SW480 (cell line): ENCODE measurements around the gene WDFY3.
A peak's percentile ranks its signal among the peaks of the same experiment; 100 is the strongest.
"Not testable (repeated sequence)": the region's sequence is repeated elsewhere in the genome, so short reads cannot be mapped to it uniquely, and the experiment has no call there.

Experiments used
- DNase-seq: peaks from one replicate; pipeline ENCODE4 v3.0.0-alpha.2; 2016; ENCODE audit warnings: low spot score

Gene WDFY3

DNA sequence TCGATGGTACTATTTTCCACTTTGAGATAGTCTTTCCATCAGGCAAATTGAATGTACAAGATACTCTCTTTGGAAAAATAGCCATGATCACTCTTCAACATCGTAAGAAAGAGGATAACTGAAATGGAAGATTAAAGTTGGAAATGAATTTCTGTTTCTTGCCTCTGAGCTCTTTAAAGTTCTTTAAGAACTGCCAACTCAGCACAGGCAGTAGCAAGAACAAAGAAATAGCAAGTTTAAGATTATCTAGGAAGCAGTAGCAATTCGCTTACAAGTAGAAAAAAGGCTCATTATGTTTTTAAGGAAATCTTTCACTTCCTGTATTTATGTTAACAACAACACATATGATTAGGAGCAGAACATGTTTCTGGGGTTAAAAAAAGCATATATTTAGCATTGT is 255.9 kb downstream of the WDFY3 start:
- DNase-seq: no peak

DNA sequence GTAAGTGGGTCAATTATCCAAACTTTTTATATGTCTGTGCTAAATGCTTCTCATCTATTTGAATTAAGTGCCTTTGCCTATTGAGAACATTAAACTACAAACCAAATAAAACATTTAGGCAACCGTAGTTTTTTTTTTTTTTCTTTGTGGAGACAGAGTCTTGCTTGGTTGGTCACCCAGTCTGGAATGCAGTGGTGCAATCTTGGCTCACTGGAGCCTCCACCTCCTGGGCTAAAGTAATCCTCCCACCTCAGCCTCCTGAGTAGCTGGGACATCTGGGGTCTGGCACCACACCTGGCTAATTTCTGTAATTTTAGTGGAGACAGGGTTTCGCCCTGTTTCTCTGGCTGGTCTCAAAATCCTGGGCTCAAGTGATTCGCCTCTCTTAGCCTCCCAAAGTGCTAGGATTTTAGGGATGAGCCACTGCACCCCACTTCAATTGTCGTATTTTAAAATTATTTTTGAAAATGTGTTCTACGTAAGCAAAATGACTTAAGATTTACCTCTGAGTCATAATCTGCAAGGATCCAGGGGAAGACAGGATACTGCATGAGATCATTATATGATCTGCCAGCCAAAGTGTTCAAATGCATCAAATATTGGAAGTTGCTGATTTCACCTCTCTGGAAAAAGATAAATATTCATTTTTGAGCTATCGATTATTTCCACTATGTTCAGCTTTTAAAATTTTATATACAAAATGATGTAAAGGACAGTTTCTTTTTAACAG is 257.9 kb downstream of the WDFY3 start:
- DNase-seq: no peak

DNA sequence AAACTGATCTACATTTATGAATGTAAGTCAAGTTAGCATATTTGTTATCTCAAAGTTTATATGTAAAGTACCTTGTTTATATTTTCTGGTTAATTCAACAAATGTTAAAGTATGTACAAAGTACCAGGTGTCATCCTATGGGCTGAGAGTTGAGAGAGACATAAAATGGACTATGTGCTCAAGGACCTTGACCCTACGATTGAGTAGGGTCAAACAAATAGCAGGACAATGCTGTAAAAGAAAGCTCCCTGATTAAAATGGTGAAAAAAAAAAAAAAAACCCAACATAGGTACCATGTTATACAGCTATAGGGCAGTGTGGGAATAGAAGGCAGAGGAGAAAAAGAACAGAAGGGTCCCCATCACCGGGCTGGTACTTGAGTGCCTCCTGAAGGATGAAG is 260.2 kb downstream of the WDFY3 start:
- no peak for DNase-seq

- no peak for DNase-seq
Observed at GRCh38 chr4:84699001-84699671, 267.4 kb downstream of the WDFY3 start.

DNA sequence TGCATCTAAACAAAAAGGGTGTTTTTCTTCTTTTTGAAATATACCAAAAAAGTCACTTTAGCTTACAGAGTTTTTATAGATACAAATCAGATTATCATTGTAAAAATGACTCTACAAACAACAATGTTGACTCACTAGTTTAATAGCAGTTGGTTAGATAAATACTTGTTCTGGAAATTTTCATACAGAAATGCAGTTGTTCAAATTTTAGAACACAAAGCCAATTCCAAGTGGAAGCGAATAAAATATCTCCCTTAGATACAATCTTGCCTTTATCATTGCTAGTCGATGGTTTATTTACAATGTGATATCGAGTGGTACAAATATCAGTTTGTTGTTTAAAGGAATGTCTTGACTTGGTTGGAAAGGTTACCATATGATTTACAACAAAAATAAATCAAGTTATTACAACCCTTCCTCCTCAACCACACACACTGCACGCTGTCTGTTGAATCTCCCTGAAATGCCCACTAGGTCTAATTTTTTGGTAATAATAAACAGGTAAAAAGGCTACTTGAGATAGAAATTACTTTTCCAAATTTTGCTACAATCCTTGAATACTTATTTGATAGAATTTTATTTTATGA is 268.8 kb downstream of the WDFY3 start:
- no peak for DNase-seq

DNA sequence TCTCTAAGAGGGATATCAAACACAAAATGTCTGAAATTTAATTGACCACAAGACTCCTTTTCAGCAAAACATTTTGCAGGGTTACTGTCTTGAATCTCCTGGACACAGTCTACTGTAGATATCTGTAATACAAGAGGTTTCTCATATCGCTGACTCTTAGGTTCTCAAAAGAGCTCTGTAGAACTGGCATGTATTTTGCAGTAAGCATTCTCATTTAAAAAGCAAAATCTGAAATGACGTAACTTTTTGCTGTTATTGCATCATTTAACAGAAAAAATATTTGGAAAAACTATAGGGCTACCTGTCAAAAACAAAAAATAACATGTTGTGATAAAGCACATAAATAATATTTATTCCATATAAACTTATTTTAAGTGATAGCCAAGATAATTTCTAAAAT is 269.3 kb downstream of the WDFY3 start:
- no peak for DNase-seq

DNA sequence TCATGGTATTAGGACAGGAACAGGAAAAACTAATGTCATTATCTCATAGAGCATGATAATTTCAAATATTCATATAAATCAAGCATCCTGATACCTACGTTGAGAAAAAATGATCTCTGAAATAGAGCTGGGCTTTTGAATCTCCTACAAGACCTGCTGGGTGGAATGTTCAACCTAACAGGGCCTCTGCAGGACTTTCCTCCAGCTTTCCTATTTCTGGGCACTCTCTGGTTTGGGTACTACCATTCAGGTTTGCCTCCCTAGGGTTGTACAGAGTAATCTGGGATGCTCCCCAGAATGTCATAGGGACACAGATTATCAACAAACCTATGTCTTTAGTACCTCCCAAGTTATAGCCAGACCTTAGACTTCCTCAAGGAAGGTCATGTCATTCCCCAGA is 274.7 kb downstream of the WDFY3 start:
- DNase-seq: no peak

GRCh38 chr4:84691170-84691691 is 275.3 kb downstream of the WDFY3 start:
- peak; percentile 76 for DNase-seq

GRCh38 chr4:84690481-84690880 is 276.0 kb downstream of the WDFY3 start:
- no peak for DNase-seq

DNA sequence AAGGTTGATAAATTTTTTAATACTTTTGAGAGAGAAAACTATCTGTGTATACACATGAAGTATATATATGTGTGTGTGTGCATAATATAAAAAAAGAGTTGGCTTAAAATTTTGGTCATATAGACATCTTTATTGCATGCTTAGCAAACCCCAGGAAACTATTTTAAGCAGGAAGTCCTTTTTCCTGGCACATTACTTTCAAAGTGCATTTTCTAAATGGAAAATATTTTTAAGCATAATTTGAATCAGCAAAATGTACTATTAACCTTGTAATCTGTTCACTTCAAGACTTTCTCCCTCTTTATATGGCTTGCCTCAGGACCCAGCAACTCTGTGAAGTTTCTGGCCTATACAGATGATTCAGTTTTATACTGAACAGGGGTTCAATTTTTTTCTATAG is 277.3 kb downstream of the WDFY3 start:
- DNase-seq: no peak

DNA sequence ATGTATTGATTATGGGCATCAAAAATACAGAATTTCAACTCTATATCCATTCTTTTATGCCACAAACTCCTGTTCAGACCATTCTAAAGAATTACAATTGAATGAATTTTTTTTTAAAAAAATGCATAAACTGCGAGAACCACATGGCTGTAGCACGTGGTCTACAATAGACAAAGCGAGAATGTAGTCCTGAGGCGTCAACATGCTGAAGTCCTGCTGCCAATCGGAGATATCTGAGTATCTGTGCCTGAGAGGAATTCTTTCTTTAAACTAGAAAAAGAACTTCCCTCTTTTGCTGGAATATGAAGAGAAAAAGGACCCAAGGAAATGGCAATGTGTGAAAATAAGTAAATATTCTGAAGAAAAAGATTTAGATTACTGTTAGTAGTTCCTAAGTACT is 277.9 kb downstream of the WDFY3 start:
- DNase-seq: no peak

DNA sequence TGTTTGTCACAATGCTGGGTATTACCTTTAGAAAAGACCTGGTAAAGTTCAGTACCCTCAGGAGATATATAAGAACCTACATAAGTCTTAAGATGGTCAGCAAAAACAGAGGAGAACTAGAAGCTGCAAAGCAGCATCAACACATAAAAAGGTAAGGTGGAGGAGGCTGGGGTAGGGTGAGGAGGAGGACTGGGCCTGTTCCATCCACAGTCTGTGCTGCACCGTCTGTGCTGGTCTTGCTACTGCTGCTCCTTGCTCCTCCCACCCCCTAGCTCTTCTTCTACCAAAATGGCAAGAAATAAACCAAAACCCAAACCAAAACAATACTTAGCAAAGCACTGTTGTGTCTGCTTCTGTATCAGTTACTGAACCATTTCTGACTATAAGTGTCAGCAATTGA is 281.4 kb downstream of the WDFY3 start:
- no peak for DNase-seq

DNA sequence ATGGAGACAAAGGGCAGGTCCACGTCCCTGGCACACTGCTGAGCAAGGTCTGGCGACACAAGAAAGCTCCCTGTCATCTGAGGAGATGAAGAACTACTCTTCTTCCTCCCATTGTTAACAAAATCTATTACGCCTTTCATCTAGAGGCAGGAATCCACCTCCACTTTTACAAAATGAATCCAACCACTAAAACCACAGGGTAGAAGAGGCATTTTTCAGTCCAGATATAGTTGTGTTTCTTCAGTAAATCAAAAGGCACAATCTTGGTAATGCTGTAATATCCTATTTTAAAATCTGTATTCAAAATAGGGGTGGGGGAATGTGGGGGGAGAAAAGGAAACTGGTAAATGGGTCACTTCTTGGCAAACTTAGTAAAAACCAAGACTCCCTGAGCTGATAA is 282.1 kb downstream of the WDFY3 start:
- no peak for DNase-seq

DNA sequence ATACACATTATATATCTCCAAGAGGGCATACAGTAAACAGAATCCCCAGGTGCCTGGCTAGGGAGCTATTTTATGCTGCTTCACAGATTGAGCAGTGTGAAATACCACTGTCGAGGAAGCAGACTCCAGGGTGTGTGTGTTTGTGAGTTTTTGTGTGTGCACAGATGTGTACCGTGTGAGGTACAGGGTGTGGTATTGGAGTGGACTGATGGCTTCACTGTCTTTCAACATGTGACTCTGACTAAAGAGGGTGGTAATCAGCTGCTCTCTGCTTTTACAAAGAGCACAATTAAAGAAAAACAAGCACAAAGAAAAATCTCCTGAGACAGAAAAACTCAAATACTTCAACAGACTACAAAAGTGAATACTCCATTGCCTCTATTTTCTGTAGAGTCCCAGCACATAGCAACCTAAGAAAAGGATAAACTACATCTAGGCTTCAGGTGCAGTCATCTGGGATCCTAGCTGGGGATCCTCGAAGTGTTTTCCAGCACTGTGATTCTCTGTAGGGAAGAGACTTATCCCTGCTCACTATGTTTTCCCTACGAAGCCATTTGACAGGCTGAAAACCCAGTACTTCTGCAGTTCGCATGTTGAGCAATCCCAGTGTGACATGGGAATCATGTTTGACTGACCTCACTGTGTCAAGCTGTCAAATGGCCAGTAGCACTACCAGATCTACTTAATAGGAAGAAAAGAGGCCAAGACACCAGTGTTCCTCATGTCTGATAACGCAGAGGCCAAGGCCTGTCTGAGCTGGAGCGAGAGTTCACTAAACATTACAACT is 283.2 kb downstream of the WDFY3 start:
- no peak for DNase-seq

GRCh38 chr4:84682661-84683060 is 283.8 kb downstream of the WDFY3 start:
- DNase-seq: not testable (repeated sequence)

GRCh38 chr4:84681486-84682274 is 284.8 kb downstream of the WDFY3 start:
- peak; percentile 28 for DNase-seq

GRCh38 chr4:84680956-84681355 is 285.5 kb downstream of the WDFY3 start:
- peak; percentile 85 for DNase-seq

DNA sequence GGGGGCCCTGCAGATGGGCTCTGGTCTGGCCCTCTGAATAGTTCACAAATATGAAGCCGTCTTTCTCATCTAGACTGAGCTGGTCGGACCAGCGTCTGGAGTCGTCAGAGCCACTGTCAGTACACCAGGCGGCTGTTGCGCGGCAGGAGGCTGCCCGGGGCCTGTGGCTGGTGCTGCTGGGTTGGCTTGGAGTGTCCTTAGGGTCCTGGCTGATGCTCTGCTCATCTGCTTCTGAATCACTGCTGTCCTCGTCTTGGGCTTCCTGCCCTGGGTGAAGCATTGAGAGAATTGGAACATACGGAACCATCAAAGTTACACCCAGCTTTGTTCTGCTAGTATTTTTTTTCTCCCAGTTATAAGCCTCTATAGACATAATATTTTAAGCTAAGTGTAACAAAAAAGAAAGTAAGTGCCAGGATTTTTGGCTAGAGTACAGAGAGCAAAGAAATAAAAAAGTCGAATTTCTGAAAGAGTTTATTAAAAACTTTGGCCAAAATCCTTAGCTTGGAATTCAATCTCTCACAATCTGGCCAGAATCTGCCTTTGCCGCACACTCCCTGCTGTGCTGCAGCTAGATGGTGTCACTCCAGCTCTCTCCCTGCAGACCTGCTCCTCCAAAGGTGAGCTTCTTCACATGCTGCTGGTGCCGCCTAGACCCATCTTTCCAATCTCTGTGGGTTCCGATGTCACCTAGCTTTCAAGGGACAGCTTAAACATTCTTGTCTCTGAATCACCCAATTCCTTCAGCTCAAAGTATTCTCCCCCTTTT is 287.3 kb downstream of the WDFY3 start:
- no peak for DNase-seq

DNA sequence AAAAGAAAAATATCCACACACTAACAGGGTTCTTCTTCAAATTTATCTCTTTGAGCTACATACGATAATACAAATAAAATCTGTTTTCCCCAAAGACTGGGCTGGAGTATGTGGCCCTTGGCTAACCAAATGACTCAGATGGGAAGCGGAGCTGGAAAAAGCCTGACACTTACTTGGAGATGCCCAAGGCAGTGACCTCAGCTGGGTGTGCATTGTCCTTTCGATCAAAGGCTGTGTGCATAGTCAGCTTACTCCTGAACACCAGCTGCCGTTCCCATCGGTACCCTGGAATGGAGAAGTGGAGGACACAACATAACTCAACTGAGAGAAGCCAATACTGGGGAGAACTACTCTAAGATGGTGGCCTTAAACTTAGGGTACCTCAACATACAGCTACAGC is 288.5 kb downstream of the WDFY3 start:
- DNase-seq: no peak

DNA sequence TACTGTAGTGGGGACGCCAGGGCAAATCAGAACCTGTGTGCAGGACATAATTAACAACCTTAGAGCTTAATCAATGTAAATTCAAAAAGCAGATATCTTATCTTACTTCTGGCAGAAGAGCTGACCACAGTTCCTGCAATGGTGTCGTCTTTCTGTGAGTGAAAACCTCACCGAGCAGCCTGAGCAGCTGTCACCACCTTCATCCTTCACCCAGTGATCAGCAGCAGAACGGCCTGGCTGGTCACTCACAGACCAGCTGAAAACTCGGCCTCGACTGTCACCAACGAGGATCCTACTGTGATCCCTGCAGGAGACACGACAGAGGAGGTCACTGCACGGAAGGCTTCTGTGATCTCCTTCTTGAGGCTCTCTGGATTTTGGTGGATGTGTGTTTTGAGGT is 289.4 kb downstream of the WDFY3 start:
- DNase-seq: no peak
